GM21723 (cell line): ENCODE results near the gene HDLBP.

Experiments used
- ATAC-seq: cut with Tn5 transposase; IDR thresholded peaks from one replicate; pipeline ENCODE4 v1.9.1; 2021; ENCODE audit warnings: mild to moderate bottlenecking, moderate library complexity; ENCODE audit not compliant: unreplicated experiment

HDLBP gene

DNA sequence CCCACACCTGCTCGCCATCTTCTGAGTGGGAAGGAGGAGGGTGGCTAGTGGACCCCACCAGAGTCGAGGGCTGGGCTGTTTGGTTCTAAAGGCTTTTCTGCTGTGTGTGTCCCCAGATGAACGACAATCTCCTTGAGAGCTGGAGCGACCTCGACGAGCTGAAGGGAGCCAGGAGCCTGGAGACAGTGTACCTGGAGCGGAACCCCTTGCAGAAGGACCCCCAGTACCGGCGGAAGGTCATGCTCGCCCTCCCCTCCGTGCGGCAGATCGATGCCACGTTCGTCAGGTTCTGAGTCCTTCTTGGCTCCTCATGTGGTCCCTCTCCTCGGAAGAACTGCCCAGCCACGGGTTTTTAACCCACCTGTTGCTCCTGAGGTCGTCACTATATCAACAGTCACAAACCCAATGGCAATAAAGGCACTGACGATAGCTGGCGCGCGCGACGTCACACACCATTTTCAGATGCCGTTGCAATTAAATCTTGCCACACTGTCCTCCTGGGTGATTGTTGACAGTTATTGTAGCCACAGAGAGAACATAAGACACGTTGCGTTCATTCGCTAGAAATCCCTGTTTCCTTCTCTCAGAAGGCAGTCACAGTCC lies 132.8 kb downstream of the HDLBP start:
- no peak for ATAC-seq

DNA sequence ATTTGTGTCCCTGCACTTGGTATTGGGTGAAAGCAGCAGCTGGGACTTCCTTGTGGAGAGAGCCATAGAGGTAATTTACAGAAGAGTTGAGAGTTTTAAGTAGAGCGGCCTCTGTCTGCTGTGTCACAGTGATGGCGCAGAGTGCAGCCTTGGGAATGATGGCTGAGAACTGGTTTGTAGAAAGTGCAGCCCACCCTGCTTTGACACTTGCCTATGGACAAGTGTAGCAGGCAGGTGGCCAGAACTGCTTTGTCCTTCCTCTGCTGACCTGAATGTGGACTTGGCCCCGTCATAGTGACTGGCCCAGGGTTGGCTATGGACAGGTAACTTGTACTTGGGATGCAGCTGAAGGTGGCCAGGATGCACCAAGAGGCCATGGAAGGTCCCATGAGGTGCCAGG lies 133.3 kb downstream of the HDLBP start:
- no peak for ATAC-seq

DNA sequence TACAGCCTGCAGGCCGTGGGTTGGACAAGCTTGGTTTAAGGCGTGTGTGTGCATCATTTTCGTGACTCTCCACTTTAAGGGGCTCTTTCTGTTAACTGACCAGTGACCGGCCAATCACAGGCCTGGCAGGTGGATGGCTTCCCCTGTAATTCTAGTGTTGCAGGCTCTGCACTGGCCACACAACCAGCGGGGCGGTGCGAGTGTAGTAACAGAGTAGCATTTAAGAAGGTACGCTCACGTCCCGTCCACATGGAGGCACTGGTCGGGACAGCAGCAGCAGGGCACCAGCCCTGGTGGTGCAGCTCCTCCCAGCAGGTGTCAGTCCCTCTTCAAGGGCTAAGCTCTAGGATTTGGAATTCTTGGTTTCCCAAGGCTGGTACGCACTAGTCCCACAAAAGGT lies 135.0 kb downstream of the HDLBP start:
- ATAC-seq, result no peak

DNA sequence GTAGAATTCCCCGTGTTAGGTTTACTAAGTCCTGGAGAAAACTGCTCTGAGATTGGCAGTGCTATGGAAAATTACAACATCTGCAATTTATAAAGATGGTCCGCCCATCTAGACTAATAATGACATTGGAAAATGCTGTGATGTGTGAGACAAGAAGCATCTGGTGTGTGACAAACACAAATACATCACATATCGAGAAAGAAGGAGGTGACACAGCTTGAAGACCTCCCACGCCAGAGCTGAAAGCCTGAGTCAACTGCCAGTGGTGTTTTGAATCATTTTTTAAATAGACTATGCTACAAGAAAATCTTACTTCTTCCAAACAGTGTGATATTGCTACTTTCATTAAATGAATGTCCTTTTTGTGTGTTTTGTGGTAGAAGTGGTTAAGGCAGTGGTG lies 135.6 kb downstream of the HDLBP start:
- no peak for ATAC-seq

DNA sequence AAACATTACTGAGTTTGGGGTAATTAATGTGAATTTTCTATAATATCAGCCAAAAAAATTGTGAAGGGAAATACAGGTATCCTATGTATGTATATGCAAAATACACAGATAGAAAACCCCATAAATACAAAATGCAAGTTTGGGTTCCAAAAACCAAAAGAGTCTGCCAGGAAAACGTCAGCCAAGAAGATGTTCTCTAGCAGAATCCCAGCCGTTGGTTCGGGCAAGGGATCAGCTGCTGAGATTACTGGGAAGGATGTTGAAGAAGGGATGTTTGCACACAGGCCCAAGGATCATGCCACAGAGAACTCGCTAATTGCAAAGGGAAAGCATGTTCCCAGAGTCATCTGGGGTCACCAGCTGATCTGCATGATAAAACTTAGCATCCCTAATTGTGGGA lies 136.5 kb downstream of the HDLBP start:
- ATAC-seq, result no peak

DNA sequence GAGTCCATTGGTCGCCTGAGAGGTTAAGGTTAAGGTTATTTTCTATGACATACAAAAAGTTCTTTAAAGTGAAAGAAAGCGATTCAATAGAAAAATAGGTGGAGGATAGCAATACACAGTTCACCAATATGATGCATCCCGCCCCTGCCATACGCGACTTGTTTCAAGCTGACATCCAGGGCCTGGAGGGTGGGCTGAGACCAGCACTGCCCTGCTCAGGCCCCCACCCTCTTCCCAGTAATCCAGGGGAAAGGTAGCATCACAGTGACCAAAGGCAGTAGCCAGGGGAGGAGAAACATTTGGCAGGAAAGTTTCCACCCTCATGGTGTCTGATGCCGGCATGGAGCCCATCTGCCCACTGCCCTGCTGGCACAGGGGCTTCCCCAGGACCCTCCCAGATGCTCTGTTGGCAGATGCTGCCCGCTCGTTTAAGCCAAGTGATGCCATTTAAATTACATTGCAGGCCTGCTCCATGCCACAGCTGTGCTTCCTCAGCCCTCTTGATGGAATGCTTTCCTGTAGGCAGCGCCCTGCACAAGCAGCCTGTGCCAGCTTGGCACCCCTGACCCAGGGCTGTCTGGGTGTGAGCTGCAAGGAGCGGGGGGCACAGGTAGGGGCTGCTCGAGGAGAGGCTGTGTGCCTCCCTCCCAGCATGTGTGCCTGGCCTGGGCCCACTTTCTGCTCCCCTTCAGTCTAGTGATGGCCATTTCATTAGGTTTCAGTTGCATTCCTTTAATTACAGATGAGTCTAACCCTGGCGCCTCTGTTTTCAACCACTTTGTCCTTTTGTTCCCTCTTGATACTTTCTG lies 137.7 kb downstream of the HDLBP start:
- no peak for ATAC-seq
